ENCODE measurements around the gene MYH13.
"Not testable (repeated sequence)": the region's sequence is repeated elsewhere in the genome, so short reads cannot be mapped to it uniquely, and the experiment has no call there.

The MYH13 gene

DNA sequence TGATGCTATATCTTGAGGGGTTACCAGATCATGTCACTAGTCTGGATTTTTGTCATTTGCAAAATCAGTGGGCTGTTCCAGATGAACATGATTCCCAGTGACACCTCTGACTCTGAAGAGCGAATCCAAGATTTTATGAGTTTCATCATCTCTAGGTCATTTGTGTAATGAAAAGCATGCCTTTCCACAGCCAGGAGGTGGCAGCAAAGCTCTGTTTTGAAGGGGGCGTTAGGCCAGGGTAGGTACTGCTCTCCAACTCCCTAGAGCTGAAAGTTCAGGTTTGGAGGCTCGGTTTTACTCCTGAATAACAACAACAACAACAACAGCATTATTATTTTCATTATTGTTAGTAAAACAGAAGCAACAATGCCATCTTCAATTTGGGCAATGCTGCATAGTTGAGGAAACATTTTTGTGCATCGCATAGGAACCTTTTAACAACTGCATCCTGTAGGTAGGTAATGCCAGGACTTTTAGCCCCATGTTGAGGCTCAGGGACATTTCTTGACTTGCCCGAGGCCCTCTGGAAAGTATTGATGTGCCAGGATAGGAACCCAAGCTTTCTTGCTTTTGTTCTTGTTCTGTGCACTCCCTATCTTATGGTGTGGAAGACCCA is 77.0 kb downstream of the MYH13 start:
- no peaks in the 10 kb centered on the region for H3K79me2 ChIP-seq (ENCODE audit: low read length)
- TF ChIP-seq, protein P1, sequence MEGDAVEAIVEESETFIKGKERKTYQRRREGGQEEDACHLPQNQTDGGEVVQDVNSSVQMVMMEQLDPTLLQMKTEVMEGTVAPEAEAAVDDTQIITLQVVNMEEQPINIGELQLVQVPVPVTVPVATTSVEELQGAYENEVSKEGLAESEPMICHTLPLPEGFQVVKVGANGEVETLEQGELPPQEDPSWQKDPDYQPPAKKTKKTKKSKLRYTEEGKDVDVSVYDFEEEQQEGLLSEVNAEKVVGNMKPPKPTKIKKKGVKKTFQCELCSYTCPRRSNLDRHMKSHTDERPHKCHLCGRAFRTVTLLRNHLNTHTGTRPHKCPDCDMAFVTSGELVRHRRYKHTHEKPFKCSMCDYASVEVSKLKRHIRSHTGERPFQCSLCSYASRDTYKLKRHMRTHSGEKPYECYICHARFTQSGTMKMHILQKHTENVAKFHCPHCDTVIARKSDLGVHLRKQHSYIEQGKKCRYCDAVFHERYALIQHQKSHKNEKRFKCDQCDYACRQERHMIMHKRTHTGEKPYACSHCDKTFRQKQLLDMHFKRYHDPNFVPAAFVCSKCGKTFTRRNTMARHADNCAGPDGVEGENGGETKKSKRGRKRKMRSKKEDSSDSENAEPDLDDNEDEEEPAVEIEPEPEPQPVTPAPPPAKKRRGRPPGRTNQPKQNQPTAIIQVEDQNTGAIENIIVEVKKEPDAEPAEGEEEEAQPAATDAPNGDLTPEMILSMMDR (IDR thresholded peaks at IDR 0.05; ENCODE audit: low read depth, low read length), result peak; percentile 64
- no peak for TF ChIP-seq EZH2phosphoT487 (IDR thresholded peaks at IDR 0.05; ENCODE audit: low read depth)
- no peak overlapping the region for H3K4me3 ChIP-seq (ENCODE audit: low read length)
- no peak overlapping the region for H2AFZ ChIP-seq (ENCODE audit: low read depth, low read length)
- H3K9me3 ChIP-seq (ENCODE audit: insufficient read depth, low read length), result no peaks in the 10 kb centered on the region
- no peak overlapping the region for H3K27ac ChIP-seq (ENCODE audit: low read length)
- H3K9ac ChIP-seq (ENCODE audit: low read length), result no peak overlapping the region
- H3K4me2 ChIP-seq (ENCODE audit: low read length), result no peak overlapping the region
- no peaks in the 10 kb centered on the region for H4K20me1 ChIP-seq (ENCODE audit: insufficient read depth, low read length)
- no peaks in the 10 kb centered on the region; the same call in 1 of the 2 replicates for H3K27me3 ChIP-seq (ENCODE audit: low read depth, low read length)
- H3K4me1 ChIP-seq (ENCODE audit: low read length), result peaks cover 10% of the 10 kb centered on the region
- H3K36me3 ChIP-seq (replicated peaks; ENCODE audit: low read depth, low read length), result no peaks in the 10 kb centered on the region

DNA sequence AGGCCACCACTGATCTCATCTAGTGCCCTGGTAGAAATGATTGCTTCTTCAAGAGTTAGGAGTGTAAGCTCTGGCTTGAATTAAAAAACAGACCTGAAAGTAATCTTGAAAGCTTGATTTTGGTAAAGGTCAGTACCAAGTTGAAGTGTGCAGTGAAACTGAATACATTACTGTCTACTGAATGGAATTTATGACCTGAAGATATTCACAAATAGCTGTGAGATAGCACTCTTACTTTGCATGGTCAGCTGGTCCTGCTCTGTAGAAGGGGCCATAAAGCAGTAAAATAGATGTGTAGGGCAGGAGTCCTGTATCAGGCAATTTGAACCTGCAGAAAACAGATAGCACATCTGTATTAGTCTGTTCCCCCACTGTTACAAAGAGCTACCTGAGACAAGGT is 78.6 kb downstream of the MYH13 start:
- Histone ChIP-seq H3K79me2 (ENCODE audit: low read length) (no peaks in the 10 kb centered on the region), H3K9ac (ENCODE audit: low read length) (no peak overlapping the region), H3K4me2 (ENCODE audit: low read length) (no peak overlapping the region), H3K4me1 (ENCODE audit: low read length) (peaks cover 10% of the 10 kb centered on the region), H4K20me1 (ENCODE audit: insufficient read depth, low read length) (no peaks in the 10 kb centered on the region), H3K4me3 (ENCODE audit: low read length) (no peak overlapping the region), H3K27me3 (ENCODE audit: low read depth, low read length) (no peaks in the 10 kb centered on the region; the same call in 1 of the 2 replicates), H3K9me3 (ENCODE audit: insufficient read depth, low read length) (no peaks in the 10 kb centered on the region), H3K36me3 (replicated peaks; ENCODE audit: low read depth, low read length) (no peaks in the 10 kb centered on the region), H3K27ac (ENCODE audit: low read length) (no peak overlapping the region), H2AFZ (ENCODE audit: low read depth, low read length) (no peak overlapping the region)
- TF ChIP-seq, protein P1 (IDR thresholded peaks at IDR 0.05; ENCODE audit: low read depth, low read length), result no peak
- no peak for TF ChIP-seq EZH2phosphoT487 (IDR thresholded peaks at IDR 0.05; ENCODE audit: low read depth)

DNA sequence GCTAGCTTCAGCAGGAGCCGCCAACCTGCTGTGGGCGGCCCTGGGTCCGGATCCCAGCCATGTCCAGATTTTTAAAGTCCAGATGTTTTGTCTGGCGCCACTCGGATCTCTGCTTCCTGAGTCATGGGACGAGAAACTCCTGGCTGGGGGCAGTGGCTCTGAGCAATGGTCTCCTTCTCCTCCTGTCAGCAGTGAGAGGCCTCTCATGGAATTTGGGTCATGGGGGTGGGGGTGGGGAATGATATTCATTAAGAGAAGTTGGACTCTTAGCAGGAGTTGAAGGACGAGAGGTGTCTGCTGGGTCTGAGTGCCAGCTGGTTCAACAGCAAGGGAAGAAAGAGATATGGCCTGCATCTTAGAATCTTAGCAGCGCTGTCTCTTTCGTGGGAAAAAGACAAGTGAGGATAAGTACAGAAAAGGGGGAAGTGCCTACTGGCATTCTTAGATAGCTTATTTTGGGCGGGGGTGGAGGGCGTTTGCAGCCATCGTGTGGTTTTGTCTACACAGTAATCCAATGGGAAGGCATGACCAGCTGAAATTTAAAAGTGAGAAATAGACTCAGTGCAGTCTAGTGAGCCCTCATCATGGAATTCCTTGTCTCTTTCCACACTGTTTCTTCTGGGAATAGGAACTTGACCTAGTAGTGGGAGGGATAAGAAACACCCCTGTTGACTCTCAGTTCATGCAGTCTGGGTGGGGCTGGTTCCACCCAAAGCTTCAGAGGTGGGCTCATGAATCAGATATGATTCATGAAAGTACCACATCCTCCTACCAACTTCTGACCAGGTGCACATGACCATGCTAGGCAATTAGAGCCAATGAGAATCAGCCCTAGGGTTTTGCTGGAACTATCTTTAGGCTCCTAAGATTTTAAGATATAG is 80.5 kb downstream of the MYH13 start:
- no peaks in the 10 kb centered on the region for H3K36me3 ChIP-seq (replicated peaks; ENCODE audit: low read depth, low read length)
- no peak overlapping the region for H3K4me3 ChIP-seq (ENCODE audit: low read length)
- H3K79me2 ChIP-seq (ENCODE audit: low read length), result no peaks in the 10 kb centered on the region
- no peaks in the 10 kb centered on the region; the same call in 1 of the 2 replicates for H3K27me3 ChIP-seq (ENCODE audit: low read depth, low read length)
- H3K27ac ChIP-seq (ENCODE audit: low read length), result no peak overlapping the region
- H3K9me3 ChIP-seq (ENCODE audit: insufficient read depth, low read length), result no peaks in the 10 kb centered on the region
- H2AFZ ChIP-seq (ENCODE audit: low read depth, low read length), result no peak overlapping the region
- H4K20me1 ChIP-seq (ENCODE audit: insufficient read depth, low read length), result no peaks in the 10 kb centered on the region
- peaks cover 10% of the 10 kb centered on the region for H3K4me1 ChIP-seq (ENCODE audit: low read length)
- H3K4me2 ChIP-seq (ENCODE audit: low read length), result no peak overlapping the region
- TF ChIP-seq, protein P1 (IDR thresholded peaks at IDR 0.05; ENCODE audit: low read depth, low read length), result no peak
- TF ChIP-seq EZH2phosphoT487 (IDR thresholded peaks at IDR 0.05; ENCODE audit: low read depth), result no peak
- H3K9ac ChIP-seq (ENCODE audit: low read length), result no peak overlapping the region

GRCh38 chr17:10291576-10291975 is 81.2 kb downstream of the MYH13 start:
- not testable (repeated sequence) for H3K9ac ChIP-seq (ENCODE audit: low read length); H3K4me2 ChIP-seq (ENCODE audit: low read length); H3K36me3 ChIP-seq (replicated peaks; ENCODE audit: low read depth, low read length); H3K4me1 ChIP-seq (ENCODE audit: low read length); H3K27me3 ChIP-seq (ENCODE audit: low read depth, low read length); H4K20me1 ChIP-seq (ENCODE audit: insufficient read depth, low read length); H3K79me2 ChIP-seq (ENCODE audit: low read length); H2AFZ ChIP-seq (ENCODE audit: low read depth, low read length); H3K9me3 ChIP-seq (ENCODE audit: insufficient read depth, low read length); H3K4me3 ChIP-seq (ENCODE audit: low read length); H3K27ac ChIP-seq (ENCODE audit: low read length)

Measured in OCI-LY3 (cell line).